Brain microvascular endothelial cell (primary cell): Measurements from ENCODE around the gene OR4L1.
"Not testable (repeated sequence)": the region's sequence is repeated elsewhere in the genome, so short reads cannot be mapped to it uniquely, and the experiment has no call there.

Source experiments
- DNase-seq: peaks from one replicate; pipeline ENCODE4 v3.0.0-alpha.2; 2020
- H3K27ac ChIP-seq: fragments of 250-450 bp; sonication (Bioruptor Pico); 2 replicates; pipeline ENCODE4 v1.5.1; 2020; ENCODE audit warnings: mild to moderate bottlenecking, moderate library complexity
- H3K27me3 ChIP-seq: fragments of 250-450 bp; sonication (Bioruptor Pico); replicated peaks from 2 replicates; pipeline ENCODE4 v1.5.1; 2020; ENCODE audit warnings: mild to moderate bottlenecking
- H3K36me3 ChIP-seq: fragments of 250-450 bp; sonication (Bioruptor Pico); replicated peaks from 2 replicates; pipeline ENCODE4 v1.5.1; 2020; ENCODE audit warnings: mild to moderate bottlenecking
- H3K4me3 ChIP-seq: 2 replicates; pipeline ENCODE4 v1.5.1; 2011; ENCODE audit warnings: low read depth, mild to moderate bottlenecking, control low read depth, low read length, moderate library complexity
- CTCF ChIP-seq: IDR thresholded peaks from 2 replicates; pipeline ENCODE4 v1.5.1; 2011; ENCODE audit warnings: low read depth, mild to moderate bottlenecking, moderate library complexity, low read length, control low read depth, inconsistent platforms; ENCODE audit errors: missing control alignments
- in situ Hi-C: cut with HindIII; loops from 2 replicates; pipeline ENCODE4 v1.10.0; 2017; ENCODE audit warnings: low sequenced_read_pairs, low pct_ligation_motif_present

The OR4L1 gene

GRCh38 chr14:20044243-20044642, 15.6 kb upstream of the OR4L1 start:
- no peak overlapping the region for H3K27ac ChIP-seq
- no peak for DNase-seq
- in situ Hi-C loops: no loop called here
- H3K36me3 ChIP-seq: no peaks in the 10 kb centered on the region
- H3K4me3 ChIP-seq: no peak overlapping the region
- no peak for TF ChIP-seq CTCF
- no peaks in the 10 kb centered on the region for H3K27me3 ChIP-seq

- in situ Hi-C loops: no loop called here
- Histone ChIP-seq H3K27ac (no peak overlapping the region), H3K4me3 (no peak overlapping the region), H3K27me3 (no peaks in the 10 kb centered on the region), H3K36me3 (no peaks in the 10 kb centered on the region)
- TF ChIP-seq CTCF: no peak
- no peak for DNase-seq
These were observed 11.6 kb upstream of the OR4L1 start for GRCh38 chr14:20048202-20048601.

- in situ Hi-C loops: no loop called here
- H3K36me3 ChIP-seq: no peaks in the 10 kb centered on the region
- no peak overlapping the region for H3K4me3 ChIP-seq
- TF ChIP-seq CTCF: no peak
- no peak for DNase-seq
- H3K27me3 ChIP-seq: no peaks in the 10 kb centered on the region
- no peak overlapping the region for H3K27ac ChIP-seq
These were observed 32.2 kb downstream of the OR4L1 start for GRCh38 chr14:20092050-20092449.

- in situ Hi-C loops: no loop called here
- Histone ChIP-seq H3K27me3 (no peaks in the 10 kb centered on the region), H3K4me3 (no peak overlapping the region), H3K27ac (no peak overlapping the region), H3K36me3 (no peaks in the 10 kb centered on the region)
- no peak for DNase-seq
- TF ChIP-seq CTCF: no peak
These were observed 33.6 kb downstream of the OR4L1 start for GRCh38 chr14:20093442-20093841.

GRCh38 chr14:20098926-20099770, 39.3 kb downstream of the OR4L1 start:
- in situ Hi-C loops, H3K36me3 ChIP-seq: not testable (repeated sequence)

GRCh38 chr14:20110438-20110837, 50.6 kb downstream of the OR4L1 start, which contains the start of gene OR4K17:
Gene OR4K17 (plus strand): TSS chr14:20110739. CDS start chr14:20117500, 6,761 bp downstream.
- TF ChIP-seq CTCF: no peak
- no peak for DNase-seq
- Histone ChIP-seq H3K27ac (no peak within 1 kb of the TSS), H3K36me3 (no peaks in the 10 kb centered on the region), H3K27me3 (no peaks in the 10 kb centered on the region), H3K4me3 (no peak within 1 kb of the TSS)
- in situ Hi-C loops: no loop called here

More at GRCh38 chr14:20098926-20099770, 39.3 kb downstream of the OR4L1 start:
- H3K27ac ChIP-seq, DNase-seq, H3K27me3 ChIP-seq, H3K4me3 ChIP-seq: not testable (repeated sequence)
